T47D (cell line): ENCODE measurements around the gene TOR1AIP1.
"Not testable (repeated sequence)": the region's sequence is repeated elsewhere in the genome, so short reads cannot be mapped to it uniquely, and the experiment has no call there.

ENCODE experiments used
- DNase-seq, 2 experiments: peaks; one replicate each; pipeline versions ENCODE4 v3.0.0 to v3.0.0-alpha.2; 2011 to 2012; ENCODE audit warnings: low read depth in 1 of 2, low spot score in 1 of 2
- JUND ChIP-seq: IDR thresholded peaks from 2 replicates; pipeline ENCODE4 v1.6.1; 2012; ENCODE audit warnings: low read depth
- in situ Hi-C: cut with HindIII; loops from 2 replicates; pipeline ENCODE4 v1.10.0; 2016; ENCODE audit warnings: low sequenced_read_pairs, low pct_unique_long_range_greater_than_20kb

The TOR1AIP1 gene

GRCh38 chr1:179882253-179883039 lies at the start of gene TOR1AIP1:
Gene TOR1AIP1, plus strand, starts transcription at chr1:179882285. Its CDS starts 218 bp downstream, at chr1:179882503.
- no peak for TF ChIP-seq JUND
- in situ Hi-C loops = no loop called here
- peak; percentile 76 to 99 for DNase-seq

- in situ Hi-C loops, DNase-seq: not testable (repeated sequence)
These were observed 45.2 kb upstream of the TOR1AIP1 start for GRCh38 chr1:179836686-179837445.

- no peak for DNase-seq
- in situ Hi-C loops = no loop called here
- no peak for TF ChIP-seq JUND
These were observed 42.0 kb upstream of the TOR1AIP1 start for GRCh38 chr1:179840107-179840506.

GRCh38 chr1:179848233-179848632 lies 33.9 kb upstream of the TOR1AIP1 start:
- TF ChIP-seq JUND = no peak
- DNase-seq = no peak
- in situ Hi-C loops = no loop called here

GRCh38 chr1:179853102-179853501 lies 29.0 kb upstream of the TOR1AIP1 start:
- in situ Hi-C loops = no loop called here
- TF ChIP-seq JUND = no peak
- DNase-seq = no peak

GRCh38 chr1:179855831-179856230 lies 26.3 kb upstream of the TOR1AIP1 start:
- DNase-seq, in situ Hi-C loops: not testable (repeated sequence)

GRCh38 chr1:179856296-179856695 lies 25.8 kb upstream of the TOR1AIP1 start:
- in situ Hi-C loops = no loop called here
- DNase-seq = no peak
- no peak for TF ChIP-seq JUND

GRCh38 chr1:179857009-179857408 lies 25.1 kb upstream of the TOR1AIP1 start:
- no peak for DNase-seq
- no peak for TF ChIP-seq JUND
- in situ Hi-C loops = no loop called here

GRCh38 chr1:179860652-179861051 lies 21.4 kb upstream of the TOR1AIP1 start:
- in situ Hi-C loops = no loop called here
- no peak for TF ChIP-seq JUND
- DNase-seq = no peak

- DNase-seq = no peak
- in situ Hi-C loops = no loop called here
- no peak for TF ChIP-seq JUND
These were observed 16.7 kb upstream of the TOR1AIP1 start for GRCh38 chr1:179865377-179865776.

- in situ Hi-C loops = no loop called here
- peak; percentile 35 to 85 for DNase-seq
- 0 out of 2 replicates have a peak, but pooled peaks have one; percentile 35 for TF ChIP-seq JUND
These were observed 15.5 kb upstream of the TOR1AIP1 start for GRCh38 chr1:179866616-179867015.

- peak; percentile 30 to 83 for DNase-seq
- in situ Hi-C loops = no loop called here
- TF ChIP-seq JUND = no peak
These were observed 14.4 kb upstream of the TOR1AIP1 start for GRCh38 chr1:179867493-179868330.
